ENCODE measurements around the gene FHAD1. TPM values are rescaled to one million over a fixed set of nuclear protein-coding genes. Genes with fewer than 3 reads are reported as not detected.

FHAD1 gene
- total RNA-seq, 2 donors from 2014 or later: 0.27 to 6.5 TPM

- DNase-seq (ENCODE audit: low spot score): peak; percentile 36
- Histone ChIP-seq H3K27ac (peak overlapping the region in 1 of 2 donors; percentile 74), H3K4me3 (no peak overlapping the region), H3K4me1 (replicated peaks) (peaks cover 16% of the 10 kb centered on the region), H3K27me3 (replicated peaks; ENCODE audit: insufficient read depth) (no peaks in the 10 kb centered on the region), H3K36me3 (no peaks in the 10 kb centered on the region), H3K9me3 (no peaks in the 10 kb centered on the region)
- TF ChIP-seq POLR2A (IDR thresholded peaks at IDR 0.05) (no peak), POLR2AphosphoS5 (IDR thresholded peaks at IDR 0.05) (no peak), CTCF (IDR thresholded peaks at IDR 0.05) (no peak)
- intact Hi-C loops (cut with DNase I): no loop called here
- 45% methylated on average over 11 of the region's 11 CpGs for WGBS
Measured at GRCh38 chr1:15412843-15413242, 165.8 kb downstream of the FHAD1 start.

- Histone ChIP-seq H3K27ac (no peak overlapping the region), H3K9me3 (no peaks in the 10 kb centered on the region), H3K4me3 (no peak overlapping the region), H3K27me3 (replicated peaks; ENCODE audit: insufficient read depth) (no peaks in the 10 kb centered on the region), H3K36me3 (no peaks in the 10 kb centered on the region), H3K4me1 (replicated peaks) (peaks cover 16% of the 10 kb centered on the region)
- no peak for DNase-seq (ENCODE audit: low spot score)
- intact Hi-C loops (cut with DNase I): no loop called here
- 84% methylated on average over 20 of the region's 20 CpGs for WGBS
- TF ChIP-seq POLR2A (IDR thresholded peaks at IDR 0.05) (no peak), POLR2AphosphoS5 (IDR thresholded peaks at IDR 0.05) (no peak), CTCF (IDR thresholded peaks at IDR 0.05) (no peak)
Measured at GRCh38 chr1:15413563-15414444, 166.8 kb downstream of the FHAD1 start.

GRCh38 chr1:15414445-15414983 lies 167.5 kb downstream of the FHAD1 start:
- Histone ChIP-seq H3K4me3 (no peak overlapping the region), H3K27ac (no peak overlapping the region), H3K36me3 (no peaks in the 10 kb centered on the region), H3K27me3 (replicated peaks; ENCODE audit: insufficient read depth) (no peaks in the 10 kb centered on the region), H3K4me1 (replicated peaks) (peaks cover 16% of the 10 kb centered on the region), H3K9me3 (no peaks in the 10 kb centered on the region)
- intact Hi-C loops (cut with DNase I): no loop called here
- 92% methylated on average over 10 of the region's 10 CpGs for WGBS
- TF ChIP-seq POLR2AphosphoS5 (IDR thresholded peaks at IDR 0.05): no peak
- no peak for TF ChIP-seq CTCF (IDR thresholded peaks at IDR 0.05)
- no peak for TF ChIP-seq POLR2A (IDR thresholded peaks at IDR 0.05)
- no peak for DNase-seq (ENCODE audit: low spot score)

- TF ChIP-seq POLR2A (IDR thresholded peaks at IDR 0.05): no peak
- TF ChIP-seq POLR2AphosphoS5 (IDR thresholded peaks at IDR 0.05): no peak
- TF ChIP-seq CTCF (IDR thresholded peaks at IDR 0.05): no peak
- Histone ChIP-seq H3K27ac (no peak overlapping the region), H3K36me3 (no peaks in the 10 kb centered on the region), H3K9me3 (no peaks in the 10 kb centered on the region), H3K4me3 (no peak overlapping the region), H3K27me3 (replicated peaks; ENCODE audit: insufficient read depth) (no peaks in the 10 kb centered on the region), H3K4me1 (replicated peaks) (peaks cover 6% of the 10 kb centered on the region)
- 79% methylated on average over 18 of the region's 18 CpGs for WGBS
- intact Hi-C loops (cut with DNase I): no loop called here
- DNase-seq (ENCODE audit: low spot score): no peak
Measured at GRCh38 chr1:15417059-15417934, 170.3 kb downstream of the FHAD1 start.

All from prostate gland (tissue), 2 donors.